PC-9 (cell line): ENCODE data around the gene THADA.
"Not testable (repeated sequence)": the region's sequence is repeated elsewhere in the genome, so short reads cannot be mapped to it uniquely, and the experiment has no call there.

Experiments used
- CTCF ChIP-seq: fragments of 200-600 bp; sonication (generic); conservative IDR thresholded peaks from 2 replicates; pipeline ENCODE4 v1.6.1; 2017; ENCODE audit warnings: mixed run types, antibody characterized with exemption, mild to moderate bottlenecking, moderate library complexity
- EZH2 ChIP-seq: fragments of 200-600 bp; sonication (generic); IDR thresholded peaks from 2 replicates; pipeline ENCODE4 v1.8.0; 2017; ENCODE audit warnings: antibody characterized with exemption, low read depth

GRCh38 chr2:43600596-43600995 lies 4.8 kb upstream of the THADA start:
- not testable (repeated sequence) for TF ChIP-seq CTCF, EZH2
